Stimulated activated CD8-positive, alpha-beta memory T cell treated with anti-CD3 and anti-CD28 coated beads, Interleukin-2, amount 100 ng/mL, for 48 hours (primary cell): ENCODE data around the gene TIMM23.

ENCODE experiments used
- DNase-seq, 2 donors: peaks; one replicate each; pipeline ENCODE4 v3.0.0-alpha.2; 2020; ENCODE audit warnings: low read depth in 2 of 2

TIMM23 gene

GRCh38 chr10:46052791-46053375, 80.6 kb downstream of the TIMM23 start:
- DNase-seq: no peak
